CD4-positive, alpha-beta memory T cell (primary cell): ENCODE results near the gene CPM. TPM values are rescaled to one million over a fixed set of nuclear protein-coding genes. Genes with fewer than 3 reads are reported as not detected.

Experiments used
- CTCF ChIA-PET: fragments of 350-600 bp; sonication (Branson Sonifier 250); formaldehyde crosslinking; loops from one replicate; lab custom pipeline; 2021; ENCODE audit warnings: inconsistent platforms; ENCODE audit not compliant: partially characterized antibody; lab: Charles Lee
- POLR2A ChIA-PET: fragments of 350-600 bp; sonication (Branson Sonifier 250); formaldehyde crosslinking; loops from one replicate; lab custom pipeline; 2021; ENCODE audit not compliant: partially characterized antibody; lab: Charles Lee
- DNase-seq, 5 donors: peaks; one replicate each; pipeline versions ENCODE4 v3.0.0 to v3.0.0-alpha.2; 2020 to 2022; ENCODE audit warnings: mixed read lengths in 1 of 5
- H3K27ac ChIP-seq: one replicate; pipeline ENCODE4 v1.7.0; 2013; ENCODE audit warnings: low read depth, low read length
- H3K27me3 ChIP-seq: 2 replicates; pipeline ENCODE4 v1.7.0; 2013; ENCODE audit warnings: mild to moderate bottlenecking, low read length, moderate library complexity; ENCODE audit not compliant: insufficient read depth
- H3K36me3 ChIP-seq: 2 replicates; pipeline ENCODE4 v1.7.0; 2013; ENCODE audit warnings: mild to moderate bottlenecking, low read length, moderate library complexity; ENCODE audit not compliant: insufficient read depth
- H3K4me1 ChIP-seq: 2 replicates; pipeline ENCODE4 v1.7.0; 2013; ENCODE audit warnings: mild to moderate bottlenecking, low read length, moderate library complexity; ENCODE audit not compliant: insufficient read depth
- H3K4me3 ChIP-seq, 2 donors: one replicate each; pipeline ENCODE4 v1.7.0; 2013; ENCODE audit warnings: low read length in 2 of 2, mild to moderate bottlenecking in 1 of 2
- H3K9me3 ChIP-seq, 2 donors: one replicate each; pipeline ENCODE4 v1.7.0; 2013; ENCODE audit warnings: low read length in 2 of 2, control low read depth in 1 of 2; ENCODE audit not compliant: control insufficient read depth in 1 of 2
- H3K27ac Mint-ChIP-seq, 7 donors: one replicate each; pipeline ENCODE4 v1.8.0; 2020 to 2021; ENCODE audit warnings: mixed read lengths in 7 of 7, mild to moderate bottlenecking in 6 of 7, inconsistent platforms in 3 of 7, moderate library complexity in 3 of 7
- H3K27me3 Mint-ChIP-seq, 2 donors: one replicate each; pipeline ENCODE4 v1.8.0; 2020 to 2021; ENCODE audit warnings: mixed read lengths in 2 of 2
- H3K36me3 Mint-ChIP-seq, 2 donors: one replicate each; pipeline ENCODE4 v1.8.0; 2020 to 2021; ENCODE audit warnings: mixed read lengths in 2 of 2, inconsistent platforms in 1 of 2, mild to moderate bottlenecking in 1 of 2
- H3K4me1 Mint-ChIP-seq, 4 donors: one replicate each; pipeline ENCODE4 v1.8.0; 2020 to 2021; ENCODE audit warnings: mixed read lengths in 4 of 4, mild to moderate bottlenecking in 1 of 4
- H3K4me3 Mint-ChIP-seq, 8 donors: one replicate each; pipeline ENCODE4 v1.8.0; 2020 to 2021; ENCODE audit warnings: mixed read lengths in 8 of 8, mild to moderate bottlenecking in 7 of 8, moderate library complexity in 6 of 8, inconsistent platforms in 3 of 8
- H3K9me3 Mint-ChIP-seq, 8 donors: one replicate each; pipeline ENCODE4 v1.8.0; 2020 to 2021; ENCODE audit warnings: mixed read lengths in 8 of 8, mild to moderate bottlenecking in 5 of 8, inconsistent platforms in 3 of 8, moderate library complexity in 1 of 8
- intact Hi-C: fragments of 100-400 bp; cut with micrococcal nuclease; formaldehyde crosslinking; loops from one replicate; pipeline ENCODE4 v1.15.1; 2023
- polyA plus RNA-seq, 2 donors: library from polyadenylated mRNA; unstranded; fragments of 300-500 nt; fragmentation: Illumina TruSeq; gene quantifications; one replicate each; pipeline ENCODE4 v1.2.3, GENCODE V29; 2021
- total RNA-seq, 2 experiments: library from RNA; stranded (reverse); gene quantifications; one replicate each; pipeline ENCODE4 v1.2.3, GENCODE V29; 2021

CPM gene
- total and polyA plus RNA-seq, 4 experiments from 2014 or later, result 1.3 to 3.1 (median 2.3) TPM

- intact Hi-C loops, result no loop called here
- Mint-ChIP-seq H3K36me3 (no peaks in the 10 kb centered on the region), H3K27ac (no peak overlapping the region), H3K27me3 (no peaks in the 10 kb centered on the region), H3K4me3 (no peak overlapping the region), H3K9me3 (no peaks in the 10 kb centered on the region), H3K4me1 (no peaks in the 10 kb centered on the region)
- H3K27ac ChIP-seq, result no peak overlapping the region
- CTCF ChIA-PET, result no interaction called here
- no peak for DNase-seq
- no peaks in the 10 kb centered on the region for H3K4me1 ChIP-seq
- H3K36me3 ChIP-seq, result no peaks in the 10 kb centered on the region
- no peak overlapping the region for H3K4me3 ChIP-seq
- H3K9me3 ChIP-seq, result no peaks in the 10 kb centered on the region
- POLR2A ChIA-PET, result no interaction called here
- no peaks in the 10 kb centered on the region for H3K27me3 ChIP-seq
These were observed 31.1 kb upstream of the CPM start for GRCh38 chr12:68963856-68964745.

GRCh38 chr12:68962877-68963855 is 30.2 kb upstream of the CPM start:
- Histone ChIP-seq H3K36me3 (no peaks in the 10 kb centered on the region), H3K27ac (no peak overlapping the region), H3K27me3 (no peaks in the 10 kb centered on the region), H3K4me3 (no peak overlapping the region), H3K4me1 (peaks cover 3% of the 10 kb centered on the region), H3K9me3 (no peaks in the 10 kb centered on the region)
- Mint-ChIP-seq H3K4me1 (peaks cover 0 to 6% (median 4%) of the 10 kb centered on the region in 4 donors), H3K27ac (no peak overlapping the region), H3K4me3 (no peak overlapping the region), H3K36me3 (no peaks in the 10 kb centered on the region), H3K27me3 (no peaks in the 10 kb centered on the region), H3K9me3 (no peaks in the 10 kb centered on the region)
- CTCF ChIA-PET, result no interaction called here
- intact Hi-C loops, result no loop called here
- POLR2A ChIA-PET, result no interaction called here
- no peak for DNase-seq

- Histone ChIP-seq H3K4me1 (peaks cover 3% of the 10 kb centered on the region), H3K36me3 (no peaks in the 10 kb centered on the region), H3K4me3 (no peak overlapping the region), H3K9me3 (no peaks in the 10 kb centered on the region), H3K27me3 (no peaks in the 10 kb centered on the region), H3K27ac (no peak overlapping the region)
- ChIA-PET CTCF (no interaction called here), POLR2A (no interaction called here)
- Mint-ChIP-seq H3K9me3 (no peaks in the 10 kb centered on the region), H3K27ac (no peak overlapping the region), H3K4me3 (no peak overlapping the region), H3K36me3 (no peaks in the 10 kb centered on the region), H3K27me3 (no peaks in the 10 kb centered on the region), H3K4me1 (peaks cover 0 to 7% (median 4%) of the 10 kb centered on the region in 4 donors)
- intact Hi-C loops, result no loop called here
- no peak for DNase-seq
These were observed 27.0 kb upstream of the CPM start for GRCh38 chr12:68959891-68960464.

GRCh38 chr12:68959143-68959858 is 26.3 kb upstream of the CPM start:
- no peak for DNase-seq
- CTCF ChIA-PET, result no interaction called here
- Mint-ChIP-seq H3K27ac (no peak overlapping the region), H3K4me1 (peaks cover 0 to 7% (median 4%) of the 10 kb centered on the region in 4 donors), H3K36me3 (no peaks in the 10 kb centered on the region), H3K4me3 (no peak overlapping the region), H3K9me3 (no peaks in the 10 kb centered on the region), H3K27me3 (no peaks in the 10 kb centered on the region)
- Histone ChIP-seq H3K4me1 (peaks cover 3% of the 10 kb centered on the region), H3K4me3 (no peak overlapping the region), H3K27me3 (no peaks in the 10 kb centered on the region), H3K9me3 (no peaks in the 10 kb centered on the region), H3K36me3 (no peaks in the 10 kb centered on the region), H3K27ac (no peak overlapping the region)
- POLR2A ChIA-PET, result no interaction called here
- intact Hi-C loops, result no loop called here

- no peaks in the 10 kb centered on the region for H3K27me3 ChIP-seq
- Mint-ChIP-seq H3K27me3 (no peaks in the 10 kb centered on the region), H3K4me1 (peaks cover 0 to 7% (median 4%) of the 10 kb centered on the region in 4 donors), H3K27ac (no peak overlapping the region), H3K36me3 (no peaks in the 10 kb centered on the region), H3K9me3 (no peaks in the 10 kb centered on the region), H3K4me3 (no peak overlapping the region)
- no peak overlapping the region for H3K4me3 ChIP-seq
- CTCF ChIA-PET, result interaction anchor here (0.6 kb wide), 1 partner anchor 199 kb away, joined by 3 read pairs; no protein-coding TSS in a partner anchor
- no peak overlapping the region for H3K27ac ChIP-seq
- no peaks in the 10 kb centered on the region for H3K36me3 ChIP-seq
- peaks cover 3% of the 10 kb centered on the region for H3K4me1 ChIP-seq
- intact Hi-C loops, result no loop called here
- DNase-seq, result no peak
- no peaks in the 10 kb centered on the region for H3K9me3 ChIP-seq
- POLR2A ChIA-PET, result no interaction called here
These were observed 25.4 kb upstream of the CPM start for GRCh38 chr12:68958322-68958721.

GRCh38 chr12:68957273-68957672 is 24.3 kb upstream of the CPM start:
- Histone ChIP-seq H3K9me3 (no peaks in the 10 kb centered on the region), H3K4me1 (peaks cover 3% of the 10 kb centered on the region), H3K27me3 (no peaks in the 10 kb centered on the region), H3K4me3 (no peak overlapping the region), H3K27ac (no peak overlapping the region), H3K36me3 (no peaks in the 10 kb centered on the region)
- Mint-ChIP-seq H3K9me3 (no peaks in the 10 kb centered on the region), H3K27me3 (no peaks in the 10 kb centered on the region), H3K4me1 (peaks cover 0 to 7% (median 4%) of the 10 kb centered on the region in 4 donors), H3K4me3 (no peak overlapping the region), H3K36me3 (no peaks in the 10 kb centered on the region), H3K27ac (no peak overlapping the region)
- ChIA-PET POLR2A (no interaction called here), CTCF (no interaction called here)
- DNase-seq, result no peak
- intact Hi-C loops, result no loop called here
